ENCODE measurements around the gene ARHGEF7. TPM values are rescaled to one million over a fixed set of nuclear protein-coding genes. Genes with fewer than 3 reads are reported as not detected.
A peak's percentile ranks its signal among the peaks of the same experiment; 100 is the strongest.

ARHGEF7 gene
- total RNA-seq, 3 donors from 2014 or later (not counting 1 experiment from before 2014, with no cell fraction given) = 99.9 to 135 (median 105) TPM

GRCh38 chr13:111117289-111117688 lies 2.2 kb downstream of the ARHGEF7 start:
- ATAC-seq = no peak
- Histone ChIP-seq H3K27ac (ENCODE audit: low read length) (no peak overlapping the region), H3K4me3 (ENCODE audit: low read length) (no peak overlapping the region), H3K4me1 (ENCODE audit: control insufficient read depth, insufficient read depth, low read length) (peaks cover 16% of the 10 kb centered on the region), H3K27me3 (ENCODE audit: control insufficient read depth, insufficient read depth, low read length) (peaks cover 30% of the 10 kb centered on the region), H3K9me3 (ENCODE audit: control insufficient read depth, insufficient read depth, low read length) (no peaks in the 10 kb centered on the region), H3K36me3 (ENCODE audit: control insufficient read depth, insufficient read depth, low read length) (no peaks in the 10 kb centered on the region)
- Mint-ChIP-seq H3K9me3 (no peaks in the 10 kb centered on the region), H3K4me1 (peaks cover 5 to 13% of the 10 kb centered on the region in 2 donors), H3K4me3 (peak overlapping the region; percentile 42), H3K36me3 (no peaks in the 10 kb centered on the region), H3K27me3 (ENCODE audit: low read depth in 2 of 2) (peaks cover 55 to 80% of the 10 kb centered on the region in 2 donors), H3K27ac (no peak overlapping the region)
- intact Hi-C loops (cut with micrococcal nuclease) = no loop called here
- WGBS (ENCODE audit: insufficient coverage) = 85% methylated on average over 4 of the region's 5 CpGs
- TF ChIP-seq, protein P1, sequence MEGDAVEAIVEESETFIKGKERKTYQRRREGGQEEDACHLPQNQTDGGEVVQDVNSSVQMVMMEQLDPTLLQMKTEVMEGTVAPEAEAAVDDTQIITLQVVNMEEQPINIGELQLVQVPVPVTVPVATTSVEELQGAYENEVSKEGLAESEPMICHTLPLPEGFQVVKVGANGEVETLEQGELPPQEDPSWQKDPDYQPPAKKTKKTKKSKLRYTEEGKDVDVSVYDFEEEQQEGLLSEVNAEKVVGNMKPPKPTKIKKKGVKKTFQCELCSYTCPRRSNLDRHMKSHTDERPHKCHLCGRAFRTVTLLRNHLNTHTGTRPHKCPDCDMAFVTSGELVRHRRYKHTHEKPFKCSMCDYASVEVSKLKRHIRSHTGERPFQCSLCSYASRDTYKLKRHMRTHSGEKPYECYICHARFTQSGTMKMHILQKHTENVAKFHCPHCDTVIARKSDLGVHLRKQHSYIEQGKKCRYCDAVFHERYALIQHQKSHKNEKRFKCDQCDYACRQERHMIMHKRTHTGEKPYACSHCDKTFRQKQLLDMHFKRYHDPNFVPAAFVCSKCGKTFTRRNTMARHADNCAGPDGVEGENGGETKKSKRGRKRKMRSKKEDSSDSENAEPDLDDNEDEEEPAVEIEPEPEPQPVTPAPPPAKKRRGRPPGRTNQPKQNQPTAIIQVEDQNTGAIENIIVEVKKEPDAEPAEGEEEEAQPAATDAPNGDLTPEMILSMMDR (IDR thresholded peaks at IDR 0.05) = no peak
- DNase-seq = no peak

- H3K4me3 ChIP-seq (ENCODE audit: low read length) = no peak overlapping the region
- H3K9me3 Mint-ChIP-seq = no peaks in the 10 kb centered on the region
- H3K27me3 ChIP-seq (ENCODE audit: control insufficient read depth, insufficient read depth, low read length) = peaks cover 26% of the 10 kb centered on the region
- no peaks in the 10 kb centered on the region for H3K36me3 Mint-ChIP-seq
- ATAC-seq = no peak
- H3K27ac Mint-ChIP-seq = no peak overlapping the region
- peaks cover 5 to 13% of the 10 kb centered on the region in 2 donors for H3K4me1 Mint-ChIP-seq
- no peaks in the 10 kb centered on the region for H3K9me3 ChIP-seq (ENCODE audit: control insufficient read depth, insufficient read depth, low read length)
- TF ChIP-seq, protein P1 (IDR thresholded peaks at IDR 0.05) = no peak
- 92% methylated on average over 9 of the region's 10 CpGs for WGBS (ENCODE audit: insufficient coverage)
- H3K27me3 Mint-ChIP-seq (ENCODE audit: low read depth in 2 of 2) = peaks cover 48 to 74% of the 10 kb centered on the region in 2 donors
- intact Hi-C loops (cut with micrococcal nuclease) = no loop called here
- H3K4me1 ChIP-seq (ENCODE audit: control insufficient read depth, insufficient read depth, low read length) = peaks cover 16% of the 10 kb centered on the region
- H3K27ac ChIP-seq (ENCODE audit: low read length) = no peak overlapping the region
- H3K4me3 Mint-ChIP-seq = no peak overlapping the region
- DNase-seq = no peak
- H3K36me3 ChIP-seq (ENCODE audit: control insufficient read depth, insufficient read depth, low read length) = no peaks in the 10 kb centered on the region
Measured at GRCh38 chr13:111117961-111118360, 2.9 kb downstream of the ARHGEF7 start.

- H3K9me3 ChIP-seq (ENCODE audit: control insufficient read depth, insufficient read depth, low read length) = no peaks in the 10 kb centered on the region
- ATAC-seq = no peak
- no peaks in the 10 kb centered on the region for H3K36me3 ChIP-seq (ENCODE audit: control insufficient read depth, insufficient read depth, low read length)
- H3K27ac ChIP-seq (ENCODE audit: low read length) = no peak overlapping the region
- peaks cover 23% of the 10 kb centered on the region for H3K27me3 ChIP-seq (ENCODE audit: control insufficient read depth, insufficient read depth, low read length)
- Mint-ChIP-seq H3K27ac (no peak overlapping the region), H3K36me3 (no peaks in the 10 kb centered on the region), H3K4me3 (no peak overlapping the region), H3K4me1 (peaks cover 5 to 12% of the 10 kb centered on the region in 2 donors), H3K9me3 (no peaks in the 10 kb centered on the region), H3K27me3 (ENCODE audit: low read depth in 2 of 2) (peaks cover 44 to 63% of the 10 kb centered on the region in 2 donors)
- TF ChIP-seq, protein P1 (IDR thresholded peaks at IDR 0.05) = no peak
- 86% methylated on average over 9 of the region's 9 CpGs for WGBS (ENCODE audit: insufficient coverage)
- peaks cover 16% of the 10 kb centered on the region for H3K4me1 ChIP-seq (ENCODE audit: control insufficient read depth, insufficient read depth, low read length)
- intact Hi-C loops (cut with micrococcal nuclease) = no loop called here
- no peak for DNase-seq
- H3K4me3 ChIP-seq (ENCODE audit: low read length) = no peak overlapping the region
Measured at GRCh38 chr13:111118898-111119607, 3.9 kb downstream of the ARHGEF7 start.

DNA sequence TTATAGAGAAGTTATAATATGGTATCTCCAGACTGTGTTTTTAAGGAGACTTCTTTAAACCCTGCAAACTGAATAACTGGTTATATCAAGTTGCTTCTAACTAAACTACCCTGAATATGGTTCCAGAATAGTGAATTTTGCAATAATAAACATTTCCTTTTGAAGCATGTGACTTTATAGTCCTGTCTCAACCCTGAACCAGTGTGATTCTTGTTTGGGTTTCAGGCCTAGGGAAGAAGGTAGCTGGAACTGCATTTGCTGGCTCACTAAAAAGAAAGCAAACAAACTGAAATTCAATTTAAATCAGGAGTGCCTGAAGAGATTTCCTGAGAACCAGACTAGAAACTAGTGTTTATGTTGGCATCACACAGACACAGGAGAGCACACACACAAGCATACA lies 4.9 kb downstream of the ARHGEF7 start:
- Mint-ChIP-seq H3K4me3 (no peak overlapping the region), H3K4me1 (peaks cover 4 to 5% of the 10 kb centered on the region in 2 donors), H3K27me3 (ENCODE audit: low read depth in 2 of 2) (peaks cover 39 to 54% of the 10 kb centered on the region in 2 donors), H3K36me3 (no peaks in the 10 kb centered on the region), H3K27ac (no peak overlapping the region), H3K9me3 (no peaks in the 10 kb centered on the region)
- ATAC-seq (no peak), DNase-seq (no peak)
- H3K36me3 ChIP-seq (ENCODE audit: control insufficient read depth, insufficient read depth, low read length) = no peaks in the 10 kb centered on the region
- TF ChIP-seq, protein P1 (IDR thresholded peaks at IDR 0.05) = no peak
- H3K4me1 ChIP-seq (ENCODE audit: control insufficient read depth, insufficient read depth, low read length) = peaks cover 9% of the 10 kb centered on the region
- H3K27me3 ChIP-seq (ENCODE audit: control insufficient read depth, insufficient read depth, low read length) = peaks cover 20% of the 10 kb centered on the region
- H3K4me3 ChIP-seq (ENCODE audit: low read length) = no peak overlapping the region
- H3K27ac ChIP-seq (ENCODE audit: low read length) = no peak overlapping the region
- H3K9me3 ChIP-seq (ENCODE audit: control insufficient read depth, insufficient read depth, low read length) = no peaks in the 10 kb centered on the region
- intact Hi-C loops (cut with micrococcal nuclease) = no loop called here

All from natural killer cell (primary cell).